GM18498 (cell line): ENCODE measurements around the gene PLD1.
A peak's percentile ranks its signal among the peaks of the same experiment; 100 is the strongest.

Experiments
- ATAC-seq: cut with Tn5 transposase; IDR thresholded peaks from one replicate; pipeline ENCODE4 v1.9.1; 2021; ENCODE audit warnings: mild to moderate bottlenecking, moderate library complexity; ENCODE audit not compliant: unreplicated experiment

PLD1 gene

DNA sequence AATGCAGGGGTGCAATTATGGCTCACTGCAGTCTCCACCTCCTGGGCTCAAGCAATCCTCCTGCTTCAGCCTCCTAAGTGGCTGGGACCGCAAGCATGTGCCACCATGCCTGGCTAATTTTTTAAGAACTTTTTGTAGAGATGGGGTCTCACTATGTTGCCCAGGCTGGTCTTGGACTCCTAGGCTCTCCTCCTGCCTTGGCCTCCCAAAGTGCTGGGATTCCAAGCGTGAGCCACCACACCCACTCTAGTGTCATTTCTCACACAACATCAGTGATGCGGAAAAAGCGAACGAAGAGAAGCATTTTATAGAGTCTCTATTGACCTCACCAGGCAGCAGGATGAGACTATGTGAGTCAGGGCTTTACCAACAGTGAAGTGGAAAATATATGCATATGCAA lies 137.7 kb downstream of the PLD1 start:
- ATAC-seq, result no peak

DNA sequence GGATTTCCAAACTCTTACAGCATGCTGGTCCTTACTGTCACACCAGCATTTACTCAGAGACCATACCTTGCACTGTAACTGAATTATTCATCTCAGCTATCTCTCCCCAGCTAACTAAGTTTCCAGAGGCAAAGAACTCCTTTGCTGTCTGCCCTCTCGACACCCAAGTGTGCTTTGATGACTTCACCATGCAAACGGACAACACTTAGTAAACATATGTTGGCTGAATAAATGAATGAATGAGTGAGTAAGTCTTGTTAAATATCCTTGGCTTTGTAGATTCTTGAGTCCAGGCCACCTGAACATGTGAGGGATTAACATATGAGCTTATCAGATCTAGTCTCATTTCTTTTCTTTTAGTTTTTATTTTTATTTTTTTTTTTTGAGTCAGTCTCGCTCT lies 138.2 kb downstream of the PLD1 start:
- no peak for ATAC-seq

GRCh38 chr3:171671709-171672108 lies 138.6 kb downstream of the PLD1 start:
- no peak for ATAC-seq

DNA sequence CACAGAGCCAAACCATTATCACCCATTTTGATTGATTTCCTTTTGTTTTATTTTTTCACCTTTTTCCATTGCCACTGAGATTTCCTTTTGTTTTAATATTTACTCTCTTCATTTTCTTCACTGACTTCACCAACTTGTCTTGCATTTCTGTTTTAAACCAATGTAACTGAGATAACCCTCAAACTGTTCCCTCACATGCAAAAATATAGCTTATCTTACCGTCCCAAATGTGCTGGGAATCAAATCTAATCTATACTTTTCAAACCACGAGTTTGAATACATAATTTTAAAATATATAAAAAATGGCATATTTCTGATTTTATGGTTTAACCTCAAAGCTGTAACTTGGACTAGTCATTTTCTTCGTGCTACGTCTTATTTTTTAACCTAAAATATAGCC lies 143.8 kb downstream of the PLD1 start:
- no peak for ATAC-seq

- no peak for ATAC-seq
Measured at GRCh38 chr3:171663805-171664204, 146.5 kb downstream of the PLD1 start.

GRCh38 chr3:171661484-171661883 lies 148.8 kb downstream of the PLD1 start:
- ATAC-seq, result no peak

- ATAC-seq, result no peak
Measured at GRCh38 chr3:171660188-171660587, 150.1 kb downstream of the PLD1 start.

DNA sequence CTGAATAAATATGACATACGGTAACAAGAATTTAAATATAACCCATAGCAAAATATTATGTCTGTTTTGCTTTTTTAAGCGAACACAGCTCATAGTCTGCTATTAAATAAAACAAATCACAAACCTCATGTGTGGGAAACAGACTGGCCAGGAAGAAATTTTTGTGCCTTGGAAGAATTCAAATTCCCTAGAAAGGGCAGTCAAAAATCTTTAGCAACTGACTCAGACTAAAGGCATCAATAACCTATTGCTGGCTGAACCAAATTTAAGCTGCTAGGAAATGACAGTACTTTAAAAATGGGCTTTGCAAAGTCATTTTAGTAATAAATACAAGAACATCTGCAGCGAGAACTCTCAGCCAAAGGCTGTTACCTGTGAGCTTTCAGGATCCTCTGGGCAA lies 151.4 kb downstream of the PLD1 start:
- no peak for ATAC-seq

- no peak for ATAC-seq
Measured at GRCh38 chr3:171654809-171655208, 155.5 kb downstream of the PLD1 start.

DNA sequence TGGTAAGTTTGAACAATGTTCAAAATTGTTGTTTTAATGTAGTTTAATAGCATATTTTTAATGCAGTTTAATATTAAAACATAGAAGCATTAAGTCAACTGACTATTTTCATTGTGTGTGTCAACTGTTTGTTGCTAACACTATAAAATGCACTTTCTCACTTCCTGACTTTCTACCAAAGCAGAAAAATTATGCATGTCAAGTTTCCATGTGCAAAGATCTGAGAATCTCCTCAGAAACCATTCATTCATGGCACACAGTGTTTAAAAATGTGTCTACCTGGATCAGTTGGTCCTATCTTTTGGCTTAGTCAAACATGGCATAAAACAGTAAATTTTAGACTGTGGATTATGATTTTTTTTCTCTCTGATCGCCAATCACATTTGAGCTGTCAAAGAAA lies 156.0 kb downstream of the PLD1 start:
- no peak for ATAC-seq

GRCh38 chr3:171653701-171654100 lies 156.6 kb downstream of the PLD1 start:
- ATAC-seq, result no peak

DNA sequence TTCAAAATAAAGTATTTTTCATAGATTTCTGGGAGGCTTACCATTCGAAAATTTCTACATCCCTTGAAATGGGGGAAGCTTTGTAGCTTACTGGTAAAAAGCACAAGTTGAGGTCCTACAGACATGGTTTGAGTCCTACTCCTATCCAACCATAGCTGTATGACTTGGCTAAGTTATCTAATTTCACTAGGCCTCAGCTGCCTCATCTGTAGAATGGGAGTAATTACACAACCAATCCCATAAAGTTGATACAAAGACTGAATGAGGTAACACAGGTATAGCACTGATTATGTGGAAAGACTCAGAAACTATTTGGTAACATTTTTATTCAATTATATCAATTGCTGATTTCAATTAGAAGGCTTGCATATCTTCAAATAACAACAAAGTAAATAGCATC lies 157.4 kb downstream of the PLD1 start:
- no peak for ATAC-seq

GRCh38 chr3:171649911-171650592 lies 160.2 kb downstream of the PLD1 start:
- no peak for ATAC-seq

DNA sequence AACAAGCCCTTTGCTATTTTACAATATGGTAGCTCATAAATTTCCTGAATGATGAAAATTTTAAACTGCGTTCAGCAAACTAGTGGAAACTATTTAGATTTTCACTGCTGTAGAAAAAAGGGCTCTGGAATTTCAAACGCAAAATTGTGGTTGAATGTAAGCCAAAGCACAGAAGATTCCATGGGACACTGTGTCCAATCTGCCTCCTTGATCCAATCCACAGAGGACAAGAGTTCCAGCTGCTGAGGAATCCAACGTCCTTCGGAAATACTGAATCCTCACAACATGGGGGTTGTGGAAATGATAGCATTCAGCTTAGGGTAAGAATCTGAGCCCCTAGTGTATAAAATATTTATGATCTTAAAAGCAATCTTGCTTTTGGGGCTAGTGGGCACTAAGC lies 161.0 kb downstream of the PLD1 start:
- no peak for ATAC-seq

GRCh38 chr3:171648069-171648468 lies 162.2 kb downstream of the PLD1 start:
- no peak for ATAC-seq

- ATAC-seq, result peak; percentile 65
Measured at GRCh38 chr3:171646357-171647133, 163.7 kb downstream of the PLD1 start.

DNA sequence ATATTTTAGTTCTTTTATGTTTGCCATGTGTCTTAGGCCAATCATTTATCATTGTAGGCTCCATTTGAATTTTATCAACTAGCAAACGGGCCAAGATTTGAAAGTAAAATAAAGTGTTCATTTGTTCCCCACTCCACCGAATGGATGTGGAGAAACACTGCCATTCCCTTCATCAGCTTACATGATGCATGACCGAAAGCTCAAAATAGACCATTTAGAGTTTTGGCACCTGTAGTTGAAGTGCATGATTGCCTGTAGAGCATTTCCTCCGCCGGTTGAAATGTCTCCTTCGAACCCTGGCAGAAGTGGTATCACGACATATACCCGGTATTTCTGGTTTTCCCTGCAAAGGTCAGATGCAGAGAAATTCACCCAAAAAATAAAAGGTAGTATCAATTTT lies 165.6 kb downstream of the PLD1 start:
- ATAC-seq, result no peak

- no peak for ATAC-seq
Measured at GRCh38 chr3:171643681-171644080, 166.6 kb downstream of the PLD1 start.

DNA sequence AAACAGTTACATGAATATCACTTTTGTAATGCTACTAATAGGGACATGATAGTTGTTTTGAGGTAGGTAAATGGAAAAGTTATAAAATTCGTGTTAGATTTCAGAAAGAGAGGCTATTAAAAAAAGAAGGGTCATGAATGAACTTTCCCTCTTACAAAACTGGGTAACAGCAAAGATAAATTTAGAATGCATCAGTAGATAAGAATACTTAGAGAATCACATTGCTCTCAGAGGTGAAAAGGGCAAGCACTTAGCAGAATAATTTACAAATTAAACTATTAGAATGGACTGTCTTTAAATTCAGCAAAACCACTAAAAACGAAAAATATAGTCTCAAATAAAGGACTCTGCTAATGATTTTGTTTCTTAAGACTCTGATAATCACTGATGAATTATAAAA lies 167.2 kb downstream of the PLD1 start:
- ATAC-seq, result no peak

DNA sequence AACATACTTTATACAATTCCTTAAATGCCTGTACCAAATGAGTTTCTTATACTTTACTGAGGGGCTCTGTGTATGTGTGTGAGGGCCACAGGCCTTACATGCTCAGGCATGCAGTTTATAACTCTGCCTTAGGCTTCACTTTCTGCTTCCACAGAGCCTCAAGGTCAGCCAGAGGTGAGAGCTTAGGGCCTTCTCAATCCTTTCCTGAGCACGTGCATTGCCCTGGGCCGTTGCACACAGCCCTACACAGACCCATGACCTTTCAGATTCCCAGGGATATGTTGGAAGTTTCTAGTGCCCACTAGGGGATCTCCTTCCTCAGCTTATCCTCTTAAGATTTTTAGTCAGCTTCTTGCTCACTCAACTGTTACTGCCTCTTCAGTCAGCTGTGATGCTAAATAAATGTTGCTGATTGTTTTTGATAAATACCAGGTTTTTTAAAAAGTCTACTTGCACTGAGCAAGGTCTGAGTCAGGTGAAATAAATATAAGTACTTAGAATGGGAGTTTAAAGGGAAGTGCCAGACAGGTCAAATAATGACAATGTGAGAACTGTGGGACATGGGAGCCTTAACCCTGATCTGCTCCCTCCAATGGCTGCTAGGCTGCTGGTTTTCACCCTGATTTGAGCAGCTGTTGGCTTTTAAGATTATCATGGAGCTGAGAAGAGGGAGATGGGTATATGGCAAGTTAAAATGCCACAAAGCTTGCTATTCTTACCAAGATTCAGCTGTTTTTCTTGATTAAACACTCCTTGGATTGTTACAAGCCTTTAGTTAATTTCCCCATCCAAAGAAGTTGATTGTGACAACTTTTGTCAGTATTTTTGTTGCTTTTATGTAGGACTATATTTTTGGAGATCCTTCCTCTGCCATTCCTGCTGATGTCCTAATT lies 169.5 kb downstream of the PLD1 start:
- no peak for ATAC-seq

- no peak for ATAC-seq
Measured at GRCh38 chr3:171636666-171637065, 173.6 kb downstream of the PLD1 start.

DNA sequence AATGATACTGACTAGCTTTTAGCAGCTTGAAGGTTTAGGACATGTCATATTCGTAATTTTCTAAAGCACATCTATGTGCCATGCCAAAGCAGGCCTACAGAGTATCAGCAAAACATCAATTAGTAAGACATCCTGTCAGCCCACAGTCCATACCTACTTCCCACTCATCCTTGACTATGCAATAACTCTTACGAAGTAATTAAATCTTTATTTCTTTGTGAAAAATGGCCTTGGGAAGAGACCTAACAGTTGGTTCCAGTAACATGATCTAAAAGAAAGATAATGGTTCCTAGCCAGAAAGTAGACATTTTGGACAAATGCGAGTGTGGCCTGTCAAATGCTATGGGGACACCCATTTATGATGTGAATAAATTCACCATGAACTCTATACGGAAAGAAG lies 177.5 kb downstream of the PLD1 start:
- ATAC-seq, result no peak
